SK-N-SH treated with all-trans-retinoic acid at 6 μM for 48 hours (cell line): ENCODE data around the gene NPB.

Source experiments
- ATAC-seq: fragments of 200-7000 bp; cut with Tn5 transposase; 3 replicates; pipeline ENCODE4 v1.9.1; 2020; ENCODE audit warnings: mild to moderate bottlenecking, moderate library complexity
- BACH2 ChIP-seq: fragments of 250-450 bp; sonication (Bioruptor Pico); IDR thresholded peaks from 2 replicates; pipeline ENCODE4 v1.9.0; 2021; ENCODE audit warnings: mild to moderate bottlenecking, borderline replicate concordance
- CREB5 ChIP-seq: fragments of 250-450 bp; sonication (Bioruptor Pico); IDR thresholded peaks from 2 replicates; pipeline ENCODE4 v1.5.1; 2020; ENCODE audit warnings: low read depth, mild to moderate bottlenecking, moderate library complexity
- CSRNP3 ChIP-seq: fragments of 250-450 bp; sonication (Bioruptor Pico); IDR thresholded peaks from 2 replicates; pipeline ENCODE4 v1.5.1; 2021; ENCODE audit warnings: mild to moderate bottlenecking, moderate library complexity
- ESRRG ChIP-seq: fragments of 250-450 bp; sonication (Bioruptor Pico); IDR thresholded peaks from 2 replicates; pipeline ENCODE4 v1.6.1; 2021; ENCODE audit warnings: mild to moderate bottlenecking
- GLIS3 ChIP-seq: fragments of 250-450 bp; sonication (Bioruptor Pico); IDR thresholded peaks from 2 replicates; pipeline ENCODE4 v1.5.0; 2020; ENCODE audit warnings: mild to moderate bottlenecking, moderate library complexity
- ISL1 ChIP-seq: fragments of 250-450 bp; sonication (Bioruptor Pico); IDR thresholded peaks from 2 replicates; pipeline ENCODE4 v2.1.2; 2022; ENCODE audit warnings: mild to moderate bottlenecking, moderate library complexity
- OSR1 ChIP-seq: fragments of 250-450 bp; sonication (Bioruptor Pico); IDR thresholded peaks from 2 replicates; pipeline ENCODE4 v1.8.0; 2022; ENCODE audit warnings: moderate library complexity, mild to moderate bottlenecking, inconsistent platforms
- PATZ1 ChIP-seq: fragments of 250-450 bp; sonication (Bioruptor Pico); IDR thresholded peaks from 2 replicates; pipeline ENCODE4 v1.8.0; 2020; ENCODE audit warnings: mild to moderate bottlenecking, moderate library complexity, borderline replicate concordance
- PPARA ChIP-seq: fragments of 250-450 bp; sonication (Bioruptor Pico); IDR thresholded peaks from 2 replicates; pipeline ENCODE4 v1.5.0; 2020; ENCODE audit warnings: mild to moderate bottlenecking, borderline replicate concordance
- RARB ChIP-seq: fragments of 250-450 bp; sonication (Bioruptor Pico); IDR thresholded peaks from 2 replicates; pipeline ENCODE4 v1.8.0; 2021; ENCODE audit warnings: mild to moderate bottlenecking, moderate library complexity
- SNAI2 ChIP-seq: fragments of 250-450 bp; sonication (Bioruptor Pico); IDR thresholded peaks from 2 replicates; pipeline ENCODE4 v1.5.0; 2020; ENCODE audit warnings: mild to moderate bottlenecking, moderate library complexity
- TCF4 ChIP-seq: fragments of 250-450 bp; sonication (Bioruptor Pico); IDR thresholded peaks from 2 replicates; pipeline ENCODE4 v1.8.0; 2021; ENCODE audit warnings: mild to moderate bottlenecking, moderate library complexity, borderline replicate concordance
- TOX ChIP-seq: fragments of 250-450 bp; sonication (Bioruptor Pico); IDR thresholded peaks from 2 replicates; pipeline ENCODE4 v1.8.0; 2021; ENCODE audit warnings: mild to moderate bottlenecking, moderate library complexity, borderline replicate concordance
- TSHZ2 ChIP-seq: fragments of 250-450 bp; sonication (Bioruptor Pico); IDR thresholded peaks from 2 replicates; pipeline ENCODE4 v1.5.0; 2020; ENCODE audit warnings: mild to moderate bottlenecking, moderate library complexity
- ZFP3 ChIP-seq: fragments of 250-450 bp; sonication (Bioruptor Pico); IDR thresholded peaks from 2 replicates; pipeline ENCODE4 v1.5.0; 2020; ENCODE audit warnings: mild to moderate bottlenecking, moderate library complexity
- ZFP30 ChIP-seq: fragments of 450-650 bp; formaldehyde crosslinking; IDR thresholded peaks from 2 replicates; pipeline ENCODE4 v1.5.0; 2022; ENCODE audit warnings: mild to moderate bottlenecking, moderate library complexity
- ZNF8 ChIP-seq: fragments of 450-650 bp; formaldehyde crosslinking; IDR thresholded peaks from 2 replicates; pipeline ENCODE4 v1.5.0; 2020; ENCODE audit warnings: mild to moderate bottlenecking, moderate library complexity

Gene NPB

GRCh38 chr17:81948635-81949378 lies 46.8 kb downstream of the NPB start (continued):
- no peak for TF ChIP-seq TSHZ2 (CRISPR knock-in tag)
- no peak for TF ChIP-seq ZFP3 (CRISPR knock-in tag)
- TF ChIP-seq CSRNP3: no peak
- no peak for TF ChIP-seq PATZ1 (CRISPR knock-in tag)
- TF ChIP-seq ESRRG (CRISPR knock-in tag): no peak

GRCh38 chr17:81950501-81950900 lies 48.5 kb downstream of the NPB start:
- TF ChIP-seq TCF4 (CRISPR knock-in tag) (no peak), RARB (no peak), TOX (CRISPR knock-in tag) (no peak), CSRNP3 (no peak), ZFP30 (no peak), ESRRG (CRISPR knock-in tag) (no peak), GLIS3 (no peak)
- no peak for ATAC-seq

GRCh38 chr17:81951785-81952684 lies 50.0 kb downstream of the NPB start:
- no peak for TF ChIP-seq TSHZ2 (CRISPR knock-in tag)
- no peak for TF ChIP-seq PATZ1 (CRISPR knock-in tag)
- no peak for TF ChIP-seq CREB5
- TF ChIP-seq ZFP3 (CRISPR knock-in tag): no peak
- no peak for TF ChIP-seq PPARA (CRISPR knock-in tag)
- no peak for TF ChIP-seq ZNF8 (CRISPR knock-in tag)
- no peak for TF ChIP-seq OSR1 (CRISPR knock-in tag)
- TF ChIP-seq ISL1: no peak
- no peak for TF ChIP-seq BACH2 (CRISPR knock-in tag)
- no peak for TF ChIP-seq CSRNP3
- TF ChIP-seq SNAI2 (CRISPR knock-in tag): no peak
- no peak for TF ChIP-seq GLIS3
- ATAC-seq: no peak
